GM12801 (cell line): Measurements from ENCODE around the gene RGS7.

ENCODE experiments used
- CTCF ChIP-seq: IDR thresholded peaks from one replicate; pipeline ENCODE4 v1.5.1; 2011; ENCODE audit warnings: control low read depth; ENCODE audit not compliant: insufficient read length; ENCODE audit errors: extremely low read depth

RGS7 gene

GRCh38 chr1:241125286-241125685 is 231.7 kb downstream of the RGS7 start:
- no peak for TF ChIP-seq CTCF

GRCh38 chr1:241118049-241118448 is 239.0 kb downstream of the RGS7 start:
- TF ChIP-seq CTCF, result no peak

GRCh38 chr1:241115784-241116183 is 241.2 kb downstream of the RGS7 start:
- TF ChIP-seq CTCF, result no peak

- TF ChIP-seq CTCF, result no peak
Measured at GRCh38 chr1:241114699-241115233, 242.2 kb downstream of the RGS7 start.

GRCh38 chr1:241113557-241113956 is 243.4 kb downstream of the RGS7 start:
- TF ChIP-seq CTCF, result no peak

GRCh38 chr1:241109039-241109438 is 248.0 kb downstream of the RGS7 start:
- no peak for TF ChIP-seq CTCF

GRCh38 chr1:241105147-241105546 is 251.9 kb downstream of the RGS7 start:
- no peak for TF ChIP-seq CTCF

- TF ChIP-seq CTCF, result no peak
Measured at GRCh38 chr1:241102664-241103063, 254.3 kb downstream of the RGS7 start.
